GM19239 (cell line): Measurements from ENCODE around the gene PDK2.

ENCODE experiments used
- DNase-seq: peaks from one replicate; pipeline ENCODE4 v3.0.0; 2011; ENCODE audit warnings: low spot score; ENCODE audit not compliant: insufficient read length
- FAIRE-seq: peaks from 2 replicates; lab custom pipeline; 2011; peaks lifted over from hg19 to GRCh38; lab: Jason Lieb, UNC

The PDK2 gene

GRCh38 chr17:50094753-50095619 is at the start of gene PDK2:
Gene PDK2 (plus strand): TSS chr17:50095351. CDS start chr17:50095436, 85 bp downstream.
- peak; percentile 98 for DNase-seq
- FAIRE-seq: peak; percentile 85

- FAIRE-seq: no peak
Measured at GRCh38 chr17:50046179-50046578, 49.0 kb upstream of the PDK2 start.

GRCh38 chr17:50046667-50047066 is 48.5 kb upstream of the PDK2 start:
- no peak for FAIRE-seq
- no peak for DNase-seq

More at GRCh38 chr17:50046179-50046578, 49.0 kb upstream of the PDK2 start:
- no peak for DNase-seq

GRCh38 chr17:50047083-50047482 is 48.1 kb upstream of the PDK2 start:
- DNase-seq (no peak), FAIRE-seq (no peak)

DNA sequence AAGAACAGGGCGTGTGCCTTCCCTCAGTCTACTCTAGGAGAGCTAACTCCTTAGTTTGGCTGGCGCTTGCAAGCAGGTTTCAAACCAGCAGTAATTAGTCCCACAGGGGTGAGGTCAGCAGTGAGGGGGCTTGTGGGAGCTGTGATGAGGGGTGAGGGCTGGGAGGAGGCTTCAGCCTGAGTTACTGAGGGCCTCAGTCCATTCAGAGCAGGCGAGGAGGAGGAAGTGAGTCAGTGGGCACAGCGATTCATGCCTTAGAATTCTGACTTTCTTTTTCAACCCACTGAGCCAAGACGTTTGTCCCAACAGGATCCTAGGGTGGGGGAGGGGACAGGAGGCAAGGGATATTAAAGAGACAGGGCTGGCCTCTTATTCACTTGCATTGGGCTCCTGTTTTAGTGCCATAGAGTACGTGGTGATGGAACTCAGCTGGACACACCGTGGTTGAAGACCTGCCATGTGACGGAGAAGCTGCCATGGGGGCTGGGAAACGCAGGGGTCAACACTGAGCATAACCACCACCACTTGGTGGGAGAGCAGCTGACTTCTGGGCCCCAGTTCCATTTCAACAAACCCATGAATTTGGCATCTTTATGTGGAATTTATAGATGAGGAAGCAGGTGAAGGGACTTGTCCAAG is 47.5 kb upstream of the PDK2 start:
- DNase-seq: no peak

GRCh38 chr17:50048146-50048720 is 46.9 kb upstream of the PDK2 start:
- FAIRE-seq (no peak), DNase-seq (no peak)

More for the DNA sequence above, 47.5 kb upstream of the PDK2 start:
- FAIRE-seq: no peak

GRCh38 chr17:50048988-50049387 is 46.2 kb upstream of the PDK2 start:
- FAIRE-seq (no peak), DNase-seq (no peak)

DNA sequence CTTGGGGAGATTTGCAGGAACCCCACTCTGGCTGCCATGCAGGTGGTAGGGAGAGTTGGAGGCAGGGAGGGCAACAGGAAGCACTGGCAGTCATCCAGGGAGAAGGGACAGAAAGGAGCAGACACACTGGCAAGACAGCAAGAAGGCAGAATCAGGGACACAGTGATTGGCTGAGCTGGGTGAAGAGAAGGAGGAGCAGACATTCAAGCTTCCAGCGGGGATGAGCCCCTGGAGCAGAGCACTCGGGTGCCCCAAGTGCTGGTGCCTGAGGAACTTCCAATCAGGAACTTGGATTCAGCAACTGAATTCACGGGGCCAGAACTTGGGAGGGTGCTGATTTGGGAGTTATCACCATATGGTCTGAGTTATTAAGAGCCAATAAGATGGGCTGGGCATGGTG is 45.5 kb upstream of the PDK2 start:
- DNase-seq: no peak
- no peak for FAIRE-seq

GRCh38 chr17:50050431-50051032 is 44.6 kb upstream of the PDK2 start:
- DNase-seq: no peak
- no peak for FAIRE-seq

GRCh38 chr17:50051082-50051576 is 44.0 kb upstream of the PDK2 start:
- FAIRE-seq (no peak), DNase-seq (no peak)

- FAIRE-seq: no peak
- DNase-seq: no peak
Measured at GRCh38 chr17:50051606-50052005, 43.5 kb upstream of the PDK2 start.

- FAIRE-seq: no peak
- no peak for DNase-seq
Measured at GRCh38 chr17:50052241-50052796, 42.8 kb upstream of the PDK2 start.

DNA sequence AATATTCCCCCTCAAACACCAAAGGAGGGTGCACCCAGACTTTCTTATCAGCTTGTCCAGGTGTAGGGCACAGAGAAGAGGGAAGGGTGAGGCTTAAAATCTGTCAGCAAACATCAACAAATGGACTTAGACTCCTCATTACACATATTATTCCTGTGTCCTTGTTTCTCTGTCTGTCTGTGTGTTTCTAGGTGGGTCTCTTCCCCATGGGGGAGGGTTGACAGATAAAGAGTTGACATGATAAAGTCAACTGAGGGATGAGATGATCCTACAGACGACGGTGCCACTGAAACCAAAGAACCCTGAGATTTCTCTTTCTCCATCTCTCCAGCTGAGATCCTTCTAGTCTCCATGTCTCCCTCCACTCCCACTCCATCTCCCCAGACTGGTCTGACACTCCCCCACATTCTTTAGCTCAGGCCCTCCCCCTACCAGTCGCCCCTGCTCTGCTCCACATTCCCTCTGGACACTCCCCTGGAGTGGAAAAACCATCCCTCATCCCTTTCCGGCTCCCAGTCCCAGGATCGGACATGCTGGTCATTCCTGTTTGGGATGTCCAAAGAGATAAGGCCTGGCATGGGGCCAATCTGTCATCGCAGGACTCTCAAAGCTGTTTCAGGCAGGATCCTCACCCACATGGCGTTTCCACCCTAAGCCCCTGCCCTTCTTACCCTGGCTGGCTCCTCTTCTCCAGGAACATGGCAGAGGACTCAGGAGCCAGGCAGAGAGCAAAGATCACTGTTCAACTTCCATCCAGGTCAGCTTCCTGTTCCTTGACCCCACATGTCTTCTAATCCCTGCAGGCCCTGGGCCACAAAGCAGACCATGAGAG is 42.1 kb upstream of the PDK2 start:
- DNase-seq (no peak), FAIRE-seq (no peak)

DNA sequence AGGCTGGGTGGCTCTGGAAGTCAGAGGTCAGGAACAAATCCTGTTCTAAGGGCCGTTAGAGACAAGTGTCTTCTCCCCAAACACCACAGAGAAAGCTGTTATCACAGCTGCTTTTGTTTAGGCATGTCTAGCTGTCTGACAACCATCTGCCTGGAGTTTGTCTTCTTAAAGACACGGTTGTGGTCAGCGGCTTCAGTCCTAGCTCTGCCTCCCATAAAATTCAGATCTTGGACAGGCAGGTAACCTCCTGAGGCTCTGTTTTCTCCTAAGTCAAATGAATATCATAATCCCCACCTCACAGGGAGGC is 41.5 kb upstream of the PDK2 start:
- DNase-seq (no peak), FAIRE-seq (no peak)

- DNase-seq (no peak), FAIRE-seq (no peak)
Measured at GRCh38 chr17:50055055-50055425, 40.1 kb upstream of the PDK2 start.

DNA sequence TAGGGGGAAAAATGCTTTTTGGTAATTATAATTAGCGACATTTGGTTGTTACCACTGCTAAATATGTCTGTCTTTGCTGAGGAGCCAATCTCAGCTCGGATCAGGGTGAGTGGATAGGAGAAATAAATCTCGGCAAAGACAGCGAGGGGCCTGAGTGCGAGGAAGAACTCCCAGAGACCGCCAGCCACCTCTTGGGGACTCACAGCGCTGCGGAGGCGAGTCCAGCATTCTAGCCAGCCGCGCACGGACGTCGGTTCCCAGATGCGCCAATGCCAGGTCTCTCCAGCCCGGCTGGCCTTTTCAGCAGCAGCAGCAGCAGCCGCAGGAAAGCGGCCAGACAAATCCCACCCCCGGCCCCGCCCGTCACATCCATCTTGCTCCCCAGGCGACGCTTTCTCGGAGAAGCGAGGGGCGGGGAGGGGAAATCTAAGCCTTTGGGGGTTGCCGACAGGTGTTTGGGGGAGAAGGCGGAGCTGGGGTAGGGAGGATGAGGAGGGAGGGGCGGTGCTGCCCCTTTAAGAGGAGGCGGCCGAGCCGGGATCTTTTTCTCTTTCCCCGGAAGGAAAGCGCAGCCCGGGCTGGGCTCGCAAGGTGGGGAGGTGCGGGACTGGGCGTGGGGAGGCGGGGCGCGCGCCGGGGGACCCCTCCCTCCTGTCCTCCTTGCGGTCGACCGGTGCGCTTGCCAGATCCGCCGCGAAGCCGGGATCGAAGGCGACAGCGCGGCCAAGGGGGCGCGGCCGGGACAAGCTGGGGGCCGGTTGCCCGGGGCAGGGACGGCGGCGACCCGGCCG is 39.5 kb upstream of the PDK2 start, which contains the start of gene ITGA3:
TSS of gene ITGA3 (plus strand) at position 685 of the 791 bp plus-strand sequence. CDS start 330 bp downstream, outside the sequence.
- DNase-seq (peak; percentile 24), FAIRE-seq (no peak)

DNA sequence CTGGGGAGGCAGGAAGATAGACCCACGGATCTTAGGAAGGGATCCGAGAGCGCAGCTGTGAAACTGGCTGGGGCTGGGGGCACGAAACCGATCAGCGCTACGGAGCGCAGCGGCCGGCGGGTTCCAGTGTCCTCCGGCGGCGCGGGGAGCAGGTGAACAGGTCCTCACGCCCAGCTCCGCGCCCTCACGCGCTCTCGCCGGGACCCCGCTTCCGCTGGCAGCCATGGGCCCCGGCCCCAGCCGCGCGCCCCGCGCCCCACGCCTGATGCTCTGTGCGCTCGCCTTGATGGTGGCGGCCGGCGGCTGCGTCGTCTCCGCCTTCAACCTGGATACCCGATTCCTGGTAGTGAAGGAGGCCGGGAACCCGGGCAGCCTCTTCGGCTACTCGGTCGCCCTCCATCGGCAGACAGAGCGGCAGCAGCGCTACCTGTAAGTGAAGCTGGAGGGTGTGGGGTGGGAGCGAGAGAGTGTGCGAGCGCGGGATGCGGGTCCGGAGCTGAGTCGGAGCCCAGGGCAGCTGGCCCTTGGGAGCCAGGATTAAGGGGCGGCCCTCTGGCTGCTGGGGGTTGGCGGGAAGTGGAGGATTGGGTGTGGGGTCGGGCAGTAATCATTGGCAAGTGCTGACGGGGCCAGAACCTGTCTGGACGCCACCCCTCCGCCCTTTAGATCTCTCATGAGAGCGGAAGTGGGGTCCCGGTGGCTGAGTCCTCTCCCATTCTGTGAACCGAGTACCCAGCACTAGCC is 38.8 kb upstream of the PDK2 start:
- DNase-seq: peak; percentile 69
- FAIRE-seq: no peak

DNA sequence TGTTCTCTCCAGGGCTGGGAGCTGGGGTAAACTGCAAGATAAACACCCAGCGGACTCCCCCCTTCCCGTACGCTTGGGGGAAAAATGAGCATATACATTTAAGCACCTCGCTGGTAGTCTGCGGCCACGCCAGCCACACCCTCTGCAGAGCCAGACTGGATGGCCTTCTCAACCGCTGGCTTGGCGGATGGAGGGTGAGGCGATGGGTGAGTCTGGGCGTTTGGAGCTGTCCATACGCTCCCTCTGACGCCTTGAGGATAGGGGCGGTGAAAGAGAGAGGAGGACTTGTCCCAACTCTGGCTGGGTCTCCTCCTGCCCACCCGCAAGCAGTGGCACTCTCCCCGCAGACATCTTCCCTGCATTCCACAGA is 38.2 kb upstream of the PDK2 start:
- DNase-seq (no peak), FAIRE-seq (no peak)
